LNCaP clone FGC (cell line): ENCODE results near the gene MACF1.

Source experiments
- DNase-seq: peaks from one replicate; pipeline ENCODE4 v3.0.0-alpha.2; 2011; ENCODE audit warnings: low read depth
- H3K4me3 ChIP-seq: 2 replicates; pipeline ENCODE4 v1.5.1; 2011; ENCODE audit warnings: mild to moderate bottlenecking, low read depth, low read length, control low read depth
- TF ChIP-seq, protein P1 (sequence below): IDR thresholded peaks from 2 replicates; pipeline ENCODE4 v1.5.1; 2012; ENCODE audit warnings: mild to moderate bottlenecking; ENCODE audit not compliant: control insufficient read depth, insufficient read depth; ENCODE audit errors: extremely low read depth

Gene MACF1

GRCh38 chr1:39410915-39411436 is 206.5 kb downstream of the MACF1 start:
- TF ChIP-seq, protein P1, sequence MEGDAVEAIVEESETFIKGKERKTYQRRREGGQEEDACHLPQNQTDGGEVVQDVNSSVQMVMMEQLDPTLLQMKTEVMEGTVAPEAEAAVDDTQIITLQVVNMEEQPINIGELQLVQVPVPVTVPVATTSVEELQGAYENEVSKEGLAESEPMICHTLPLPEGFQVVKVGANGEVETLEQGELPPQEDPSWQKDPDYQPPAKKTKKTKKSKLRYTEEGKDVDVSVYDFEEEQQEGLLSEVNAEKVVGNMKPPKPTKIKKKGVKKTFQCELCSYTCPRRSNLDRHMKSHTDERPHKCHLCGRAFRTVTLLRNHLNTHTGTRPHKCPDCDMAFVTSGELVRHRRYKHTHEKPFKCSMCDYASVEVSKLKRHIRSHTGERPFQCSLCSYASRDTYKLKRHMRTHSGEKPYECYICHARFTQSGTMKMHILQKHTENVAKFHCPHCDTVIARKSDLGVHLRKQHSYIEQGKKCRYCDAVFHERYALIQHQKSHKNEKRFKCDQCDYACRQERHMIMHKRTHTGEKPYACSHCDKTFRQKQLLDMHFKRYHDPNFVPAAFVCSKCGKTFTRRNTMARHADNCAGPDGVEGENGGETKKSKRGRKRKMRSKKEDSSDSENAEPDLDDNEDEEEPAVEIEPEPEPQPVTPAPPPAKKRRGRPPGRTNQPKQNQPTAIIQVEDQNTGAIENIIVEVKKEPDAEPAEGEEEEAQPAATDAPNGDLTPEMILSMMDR, result peak; percentile 71
- H3K4me3 ChIP-seq, result no peak overlapping the region
- peak; percentile 40 for DNase-seq

GRCh38 chr1:39411526-39412478 is 207.3 kb downstream of the MACF1 start:
- TF ChIP-seq, protein P1, result no peak
- no peak for DNase-seq
- H3K4me3 ChIP-seq, result no peak overlapping the region

DNA sequence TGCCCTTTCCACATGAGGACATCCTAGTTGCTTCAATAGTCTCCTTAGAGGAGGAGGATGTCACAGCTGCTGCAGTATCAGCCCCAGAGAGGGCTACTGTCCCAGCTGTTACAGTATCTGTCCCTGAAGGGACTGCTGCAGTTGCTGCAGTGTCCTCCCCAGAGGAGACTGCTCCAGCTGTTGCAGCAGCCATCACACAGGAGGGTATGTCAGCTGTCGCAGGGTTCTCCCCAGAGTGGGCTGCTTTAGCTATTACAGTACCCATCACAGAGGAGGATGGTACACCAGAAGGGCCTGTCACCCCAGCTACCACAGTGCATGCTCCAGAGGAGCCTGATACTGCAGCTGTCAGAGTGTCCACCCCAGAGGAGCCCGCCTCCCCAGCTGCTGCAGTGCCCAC is 208.4 kb downstream of the MACF1 start:
- TF ChIP-seq, protein P1, result no peak
- no peak overlapping the region for H3K4me3 ChIP-seq
- DNase-seq, result no peak

- H3K4me3 ChIP-seq, result no peak overlapping the region
- TF ChIP-seq, protein P1, result no peak
- DNase-seq, result no peak
Measured at GRCh38 chr1:39413902-39414528, 209.5 kb downstream of the MACF1 start.

DNA sequence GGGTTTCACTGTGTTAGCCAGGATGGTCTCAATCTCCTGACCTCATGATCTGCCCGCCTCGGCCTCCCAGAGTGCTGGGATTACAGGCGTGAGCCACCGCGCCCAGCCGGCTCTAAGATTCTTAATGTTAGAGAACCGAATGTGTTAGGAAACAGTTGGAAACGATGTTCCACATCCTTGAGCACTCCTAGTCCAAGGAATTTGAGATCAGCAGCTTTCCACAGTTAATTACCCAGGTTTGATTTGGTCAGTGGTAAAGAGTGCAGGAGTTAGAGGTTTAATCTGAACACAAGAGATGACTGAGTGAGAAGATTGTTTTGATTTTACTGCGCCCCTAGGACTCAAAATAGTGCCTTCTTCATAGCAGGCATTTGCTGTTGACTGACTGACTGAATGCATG is 211.1 kb downstream of the MACF1 start:
- H3K4me3 ChIP-seq, result no peak overlapping the region
- TF ChIP-seq, protein P1, result no peak
- DNase-seq, result no peak

DNA sequence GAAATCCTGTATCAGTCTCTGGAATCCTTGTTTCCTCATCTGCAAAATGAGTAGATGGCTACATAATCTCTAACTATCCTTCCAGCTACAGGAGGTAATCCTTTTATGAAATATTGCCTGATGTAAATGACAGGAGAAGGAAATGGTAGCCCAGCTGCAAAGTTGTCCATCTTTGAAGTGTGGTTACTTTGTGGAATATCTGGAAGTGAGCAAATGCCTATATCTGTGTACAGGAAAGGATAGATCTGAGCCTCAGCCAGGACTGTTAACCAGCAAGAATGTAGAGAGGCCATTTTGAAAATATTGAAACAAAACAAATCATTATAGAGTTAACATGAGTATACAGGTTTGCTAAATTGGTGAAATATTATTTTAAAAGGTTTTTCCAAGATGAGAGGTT is 212.1 kb downstream of the MACF1 start:
- no peak for DNase-seq
- H3K4me3 ChIP-seq, result no peak overlapping the region
- TF ChIP-seq, protein P1, result no peak
